OCI-M2 (cell line): ENCODE measurements around the gene RAG2.
A peak's percentile ranks its signal among the peaks of the same experiment; 100 is the strongest.

Experiments used
- DNase-seq: peaks from one replicate; lab custom pipeline; 2025; ENCODE audit not compliant: unreplicated experiment; lab: John Stamatoyannopoulos, UW

The RAG2 gene

DNA sequence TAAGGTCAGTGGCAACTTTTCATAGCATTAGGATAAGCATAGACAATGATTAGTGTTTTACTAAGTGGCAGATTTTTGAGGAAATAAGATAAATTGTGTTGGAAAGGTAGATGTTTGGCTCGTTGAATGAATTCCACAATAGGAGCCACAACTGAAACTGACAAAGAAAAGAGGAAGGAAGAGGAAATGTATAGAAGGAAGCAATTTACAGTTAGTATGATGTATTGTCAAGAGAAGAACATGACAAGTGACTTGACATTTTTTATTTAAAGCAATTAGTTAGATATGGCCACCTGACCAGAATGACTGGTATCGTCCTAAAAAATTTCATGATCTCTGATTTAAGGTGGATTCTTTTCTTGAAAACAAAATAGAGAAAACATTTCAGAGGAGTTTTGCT is 3.1 kb upstream of the RAG2 start:
- no peak for DNase-seq

DNA sequence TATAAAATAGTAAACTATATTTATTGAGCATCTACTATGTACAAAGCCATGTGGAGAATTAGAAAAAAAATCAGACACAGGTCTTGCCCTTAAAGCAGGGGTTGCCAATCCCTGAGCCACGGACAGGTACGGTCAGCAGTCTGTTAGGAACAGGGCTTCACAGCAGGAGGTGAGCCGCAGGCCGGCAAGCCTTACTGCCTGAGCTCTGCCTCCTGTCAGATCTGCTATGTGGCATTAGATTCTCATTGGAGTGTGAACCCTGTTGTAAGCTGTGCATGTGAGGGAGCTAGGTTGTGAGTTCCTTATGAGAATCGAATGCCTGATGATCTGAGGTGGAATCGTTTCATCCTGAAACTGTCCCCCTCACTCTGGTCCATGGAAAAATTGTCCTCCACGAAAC is 2.1 kb upstream of the RAG2 start:
- no peak for DNase-seq

DNA sequence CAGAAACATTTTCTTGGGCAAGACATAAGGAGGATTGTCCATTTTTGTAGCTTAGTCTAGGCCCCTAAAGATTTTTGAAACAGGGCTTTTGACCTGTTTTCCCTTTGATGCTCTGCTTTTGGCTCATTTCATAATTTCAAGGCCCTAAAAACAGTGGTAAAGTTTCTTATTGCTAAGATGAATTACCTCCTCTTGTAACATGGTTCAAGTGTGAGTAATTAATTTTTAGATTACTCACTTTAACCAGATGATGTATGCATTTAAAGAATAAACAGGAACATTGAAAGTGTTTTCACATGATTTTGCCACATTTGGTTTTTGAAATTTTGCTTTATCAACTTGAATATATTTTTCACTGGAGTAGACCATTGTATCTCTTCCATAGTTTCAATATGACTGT is 1.2 kb downstream of the RAG2 start:
- no peak for DNase-seq

DNA sequence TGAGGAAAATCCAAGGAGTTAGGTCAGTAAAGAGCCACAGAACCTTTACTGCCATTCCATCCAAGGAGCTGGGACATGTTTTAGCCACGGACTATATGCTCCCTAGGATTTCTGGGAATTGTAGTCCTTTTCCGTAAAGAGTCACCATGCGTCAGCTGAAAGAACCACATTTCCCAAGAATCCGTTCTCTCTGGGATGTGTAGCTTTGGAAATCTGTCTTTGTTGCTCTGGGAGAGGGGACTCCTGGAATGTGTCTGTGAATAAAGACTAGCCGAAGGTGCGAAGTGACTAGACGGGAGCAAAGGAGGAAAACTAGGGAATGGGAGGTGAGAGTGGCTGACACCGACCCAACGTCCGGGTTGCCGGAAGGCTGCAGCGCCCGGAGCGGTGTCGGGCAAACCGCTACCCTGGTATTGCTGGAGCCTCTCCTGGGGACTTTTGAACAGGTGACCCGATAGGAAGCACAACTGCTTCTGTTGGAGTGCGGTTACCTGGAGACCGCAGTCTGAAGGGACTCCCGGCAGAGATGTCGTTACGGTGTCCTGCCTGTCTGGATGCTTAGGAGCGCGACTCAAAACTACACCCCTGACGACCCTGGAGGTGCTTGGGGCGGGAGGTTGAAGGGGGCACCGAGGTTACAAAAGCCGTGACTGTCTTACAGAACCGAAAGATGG is 3.6 kb downstream of the RAG2 start, which contains the start of gene IFTAP:
TSS of gene IFTAP (plus strand) at position 187 of the 674 bp plus-strand sequence. CDS start 15,602 bp downstream, outside the sequence.
- peak; percentile 63 for DNase-seq

DNA sequence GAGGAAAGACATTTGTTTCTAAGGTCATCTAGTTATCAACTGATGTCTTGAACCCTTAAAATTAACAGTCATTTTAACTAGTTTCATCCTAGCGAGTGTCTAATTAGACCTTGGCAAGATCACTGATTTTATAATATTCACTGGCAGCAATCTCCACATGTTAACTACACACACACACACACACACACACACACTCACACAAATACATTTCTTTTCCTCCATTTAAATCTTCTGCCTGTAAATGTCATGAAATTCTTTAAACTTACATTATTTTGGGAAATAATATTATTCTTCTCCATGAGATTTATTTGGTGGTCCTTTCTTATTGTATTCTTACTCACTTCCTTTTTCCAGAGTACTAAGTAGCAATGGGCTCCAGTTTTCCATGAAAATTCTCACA is 6.6 kb downstream of the RAG2 start:
- no peak for DNase-seq

DNA sequence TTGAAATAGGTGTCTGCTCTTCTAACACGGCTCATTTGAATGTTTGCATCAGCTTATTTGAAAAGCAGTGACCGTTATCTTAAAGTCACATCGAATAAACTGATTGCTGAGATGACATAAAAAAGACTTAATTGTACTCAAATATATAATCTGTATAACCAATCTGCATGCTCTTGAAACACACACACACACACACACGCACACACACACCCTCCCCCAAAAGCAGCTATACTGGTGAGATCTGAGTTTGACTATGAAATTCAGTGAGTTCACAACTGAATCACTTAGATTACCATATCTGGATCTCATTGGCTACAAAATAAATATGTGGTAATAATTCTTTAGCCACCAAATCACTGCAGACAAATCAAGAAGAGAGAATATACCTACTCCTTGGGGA is 7.5 kb downstream of the RAG2 start:
- DNase-seq = no peak

DNA sequence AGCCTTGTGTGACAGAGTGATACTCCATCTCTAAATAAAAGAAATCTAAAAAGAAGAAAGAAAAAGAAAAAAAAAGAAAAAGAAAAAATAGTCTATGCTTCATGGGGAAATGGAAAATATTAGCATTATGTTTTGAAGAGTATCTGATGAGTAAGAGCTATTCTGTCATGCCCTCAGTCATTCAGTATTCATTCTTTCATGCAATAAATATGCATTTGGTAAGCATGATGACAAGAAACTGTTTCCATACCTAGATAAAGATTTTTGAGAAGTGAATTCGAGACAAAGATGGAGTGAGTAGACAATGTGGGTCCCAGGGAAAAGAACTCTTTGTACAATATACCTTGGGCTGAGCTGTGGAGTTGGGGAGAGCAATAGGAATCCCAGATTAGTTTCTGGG is 9.9 kb downstream of the RAG2 start:
- no peak for DNase-seq

DNA sequence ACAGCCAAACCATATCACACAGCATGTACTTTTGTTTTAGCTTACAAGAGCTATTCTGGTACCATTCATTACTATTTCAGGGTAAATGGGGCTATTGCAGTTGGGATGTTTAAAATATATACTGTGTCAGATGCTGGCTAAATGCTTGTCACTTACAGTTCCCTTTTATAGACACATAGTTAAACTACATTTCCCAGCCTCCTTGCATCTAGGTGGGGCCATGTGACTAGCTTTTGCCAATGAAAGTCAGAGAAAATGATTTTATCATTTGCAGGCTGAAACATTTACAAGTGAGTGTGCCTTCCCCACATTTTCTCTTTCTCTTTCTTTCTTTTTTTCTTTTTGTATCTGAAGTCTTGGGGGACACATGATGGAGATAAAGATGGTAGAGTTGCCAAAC is 11.5 kb downstream of the RAG2 start:
- DNase-seq = no peak

DNA sequence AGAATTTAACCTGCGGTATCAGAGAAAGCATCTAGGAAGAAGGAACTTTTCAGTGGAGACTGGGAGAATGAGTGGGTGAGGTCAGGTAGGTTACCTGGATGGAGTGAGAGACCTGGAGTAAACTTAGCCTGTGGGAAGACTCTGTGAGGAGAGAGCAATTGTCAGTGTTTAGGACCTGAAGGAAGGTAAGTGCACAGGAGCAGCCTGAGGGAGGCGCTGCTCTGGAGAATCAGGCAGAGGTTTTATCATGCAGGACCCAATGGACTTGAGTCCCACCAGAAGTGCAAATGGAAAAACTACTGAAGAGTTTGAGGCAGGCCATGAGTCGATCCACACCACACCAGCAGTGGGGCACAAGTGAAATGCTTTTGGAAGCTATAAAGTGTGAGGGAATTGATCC is 14.4 kb downstream of the RAG2 start:
- DNase-seq = no peak

DNA sequence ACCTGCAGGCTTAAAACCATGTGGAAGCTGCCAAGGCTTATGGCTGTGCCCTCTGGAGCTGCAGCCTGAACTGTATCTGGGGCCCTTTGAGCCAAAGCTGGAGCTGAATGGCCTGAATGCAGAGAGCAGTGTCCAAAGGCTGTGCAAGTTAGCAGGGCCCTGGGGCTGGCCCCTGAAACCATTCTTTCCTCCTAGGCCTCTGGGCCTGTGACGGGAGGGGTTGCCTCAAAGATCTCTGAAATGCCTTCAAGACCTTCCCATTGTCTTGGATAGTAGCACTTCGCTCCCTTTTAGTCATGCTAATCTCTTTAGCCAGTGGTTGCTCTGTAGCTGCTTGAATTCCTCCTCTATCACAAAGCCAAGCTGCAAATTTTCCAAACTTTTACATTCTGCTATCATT is 16.5 kb downstream of the RAG2 start:
- no peak for DNase-seq

DNA sequence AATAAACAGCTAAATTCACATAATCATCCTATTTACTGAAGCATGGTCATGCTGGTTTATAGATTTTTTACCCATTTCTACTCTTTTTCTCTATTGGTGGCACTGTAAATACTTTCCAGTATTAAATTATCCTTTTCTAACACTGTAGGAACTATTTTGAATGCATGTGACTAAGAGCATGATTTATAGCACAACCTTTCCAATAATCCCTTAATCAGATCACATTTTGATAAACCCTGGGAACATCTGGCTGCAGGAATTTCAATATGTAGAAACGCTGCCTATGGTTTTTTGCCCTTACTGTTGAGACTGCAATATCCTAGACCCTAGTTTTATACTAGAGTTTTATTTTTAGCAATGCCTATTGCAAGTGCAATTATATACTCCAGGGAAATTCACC is 19.6 kb downstream of the RAG2 start:
- no peak for DNase-seq

DNA sequence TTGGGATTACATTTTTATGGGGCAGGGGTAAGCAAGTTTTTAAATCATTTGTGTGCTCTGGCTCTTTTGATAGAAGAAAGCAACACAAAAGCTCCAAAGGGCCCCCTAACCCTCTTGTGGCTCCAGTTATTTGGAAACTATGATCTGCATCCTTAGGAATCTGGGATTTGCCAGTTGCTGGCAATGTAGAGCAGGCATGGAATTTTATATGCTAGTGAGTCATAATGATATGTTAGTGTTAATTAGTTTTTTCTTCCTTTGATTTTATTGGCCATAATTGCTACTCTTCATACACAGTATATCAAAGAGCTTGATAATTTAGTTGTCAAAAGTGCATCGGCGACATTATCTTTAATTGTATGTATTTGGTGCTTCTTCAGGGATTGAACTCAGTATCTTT is 20.2 kb downstream of the RAG2 start:
- DNase-seq = no peak

DNA sequence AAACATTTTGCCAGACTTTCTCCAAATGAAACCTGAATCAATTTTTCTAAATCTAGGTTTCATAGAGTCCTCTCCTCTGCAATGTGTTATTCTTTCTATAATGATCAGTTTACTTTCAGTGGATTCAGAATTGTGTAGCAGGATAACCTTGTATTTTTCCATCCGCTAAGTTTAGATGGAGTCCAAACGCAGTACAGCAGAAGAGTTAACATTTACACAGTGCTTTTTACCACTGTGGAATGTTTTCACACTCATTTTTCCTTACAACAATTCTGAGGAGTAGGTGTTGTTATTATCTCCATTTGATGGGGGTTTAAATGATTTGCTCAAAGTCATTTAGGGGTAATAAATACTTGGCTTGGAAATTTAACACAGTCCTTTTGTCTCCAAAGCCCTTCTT is 20.7 kb downstream of the RAG2 start:
- no peak for DNase-seq

DNA sequence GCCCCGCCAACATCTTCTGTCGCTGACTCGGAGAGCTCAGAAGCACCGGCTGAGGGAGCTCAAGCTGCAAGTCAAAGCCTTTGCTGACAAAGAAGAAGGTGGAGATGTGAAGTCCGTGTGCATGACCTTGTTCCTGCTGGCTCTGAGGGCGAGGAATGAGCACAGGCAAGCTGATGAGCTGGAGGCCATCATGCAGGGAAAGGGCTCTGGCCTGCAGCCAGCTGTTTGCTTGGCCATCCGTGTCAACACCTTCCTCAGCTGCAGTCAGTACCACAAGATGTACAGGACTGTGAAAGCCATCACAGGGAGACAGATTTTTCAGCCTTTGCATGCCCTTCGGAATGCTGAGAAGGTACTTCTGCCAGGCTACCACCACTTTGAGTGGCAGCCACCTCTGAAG is 23.6 kb downstream of the RAG2 start:
- DNase-seq = no peak

DNA sequence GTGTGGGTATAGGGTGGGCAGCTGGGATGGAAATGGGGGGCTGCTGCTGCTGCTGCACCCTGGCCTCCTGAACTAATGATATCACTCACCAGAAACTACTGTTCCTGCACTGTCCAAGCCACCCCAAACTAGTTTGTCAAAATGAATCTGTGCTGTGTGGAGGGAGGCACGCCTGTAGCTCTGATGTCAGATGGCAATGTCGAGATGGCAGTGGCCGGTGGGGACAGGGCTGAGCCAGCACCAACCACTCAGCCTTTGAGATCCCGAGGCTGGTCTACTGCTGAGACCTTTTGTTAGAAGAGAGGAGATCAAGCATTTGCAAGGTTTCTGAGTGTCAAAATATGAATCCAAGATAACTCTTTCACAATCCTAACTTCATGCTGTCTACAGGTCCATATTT is 28.9 kb downstream of the RAG2 start:
- no peak for DNase-seq

DNA sequence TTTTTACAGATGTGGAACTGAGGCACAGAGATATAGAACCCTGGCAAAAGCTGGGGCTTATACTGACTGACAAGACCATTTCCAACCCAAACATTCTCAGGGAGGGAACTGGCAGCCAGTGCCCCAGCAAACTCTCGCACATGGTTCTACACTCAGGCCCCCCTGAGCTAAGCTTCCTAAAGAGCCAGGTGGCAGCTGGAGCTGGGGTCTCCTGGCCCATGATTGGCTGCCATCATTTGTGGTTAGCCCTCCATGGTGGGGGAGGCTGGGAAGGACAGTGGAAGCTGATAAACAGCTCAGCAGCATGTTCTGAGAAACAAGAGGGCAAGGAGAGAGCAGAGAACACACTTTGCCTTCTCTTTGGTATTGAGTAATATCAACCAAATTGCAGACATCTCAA is 30.3 kb downstream of the RAG2 start, which contains the start of gene RAG1:
TSS of gene RAG1 (plus strand) at position 314 of the 400 bp plus-strand sequence. CDS start 5,298 bp downstream, outside the sequence.
- no peak for DNase-seq

DNA sequence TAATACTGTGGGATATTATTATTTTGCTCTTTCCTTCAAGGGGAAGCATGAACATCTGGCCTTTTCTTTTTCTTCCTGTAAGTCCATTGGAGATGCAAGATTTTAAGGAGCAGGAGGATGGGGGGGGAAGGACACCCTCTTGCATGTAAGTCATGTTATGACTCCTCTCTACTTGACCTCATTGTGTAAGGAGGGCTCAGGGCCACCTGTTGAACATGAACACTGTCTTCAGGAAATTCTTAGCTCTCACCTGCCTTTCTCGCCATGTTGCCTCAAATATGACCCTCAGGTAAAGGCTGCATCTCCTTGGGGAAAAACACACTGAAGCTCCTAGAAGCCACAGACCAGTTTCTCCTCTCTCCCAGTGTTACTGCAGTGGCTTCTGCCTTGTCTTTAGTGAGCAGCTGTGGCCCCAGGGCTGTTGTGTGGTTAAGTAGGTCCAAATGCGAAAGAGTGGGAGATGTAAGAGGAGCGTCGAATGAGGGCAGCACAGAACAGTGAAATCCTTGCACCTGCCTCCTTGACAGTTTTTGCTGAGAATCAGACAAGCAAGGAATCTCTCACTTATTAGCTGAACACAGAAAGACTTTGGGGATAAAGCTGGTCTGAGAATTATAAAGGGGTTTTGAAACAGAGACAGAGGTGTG is 31.5 kb downstream of the RAG2 start:
- no peak for DNase-seq

DNA sequence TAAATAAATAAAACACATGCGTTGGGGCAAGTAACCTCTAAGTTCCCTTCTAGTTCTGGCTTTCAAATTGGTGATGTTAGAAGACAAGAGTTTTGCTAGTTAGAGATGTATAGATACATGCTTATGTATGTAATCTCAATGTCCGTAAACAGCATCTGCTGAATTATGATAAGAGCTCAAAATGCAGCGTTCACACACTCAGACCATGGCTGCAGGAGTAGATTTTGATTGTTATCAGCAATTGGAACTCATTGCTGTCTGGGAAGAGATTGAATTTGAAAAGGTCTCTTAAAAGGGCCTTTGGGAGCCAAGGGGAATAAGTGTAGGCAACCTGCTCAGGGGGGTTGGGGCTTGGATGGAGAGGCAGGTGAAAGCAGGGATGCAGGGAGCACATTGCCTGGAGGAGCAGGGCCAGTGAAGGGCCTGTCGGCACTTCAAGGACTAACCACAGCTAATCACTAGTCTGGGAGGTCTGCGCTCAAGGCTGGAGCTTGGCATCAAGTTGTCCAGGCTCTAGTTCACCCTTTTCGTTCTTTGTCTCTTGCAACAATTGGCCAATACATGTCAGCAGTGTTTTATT is 32.9 kb downstream of the RAG2 start:
- DNase-seq = no peak

DNA sequence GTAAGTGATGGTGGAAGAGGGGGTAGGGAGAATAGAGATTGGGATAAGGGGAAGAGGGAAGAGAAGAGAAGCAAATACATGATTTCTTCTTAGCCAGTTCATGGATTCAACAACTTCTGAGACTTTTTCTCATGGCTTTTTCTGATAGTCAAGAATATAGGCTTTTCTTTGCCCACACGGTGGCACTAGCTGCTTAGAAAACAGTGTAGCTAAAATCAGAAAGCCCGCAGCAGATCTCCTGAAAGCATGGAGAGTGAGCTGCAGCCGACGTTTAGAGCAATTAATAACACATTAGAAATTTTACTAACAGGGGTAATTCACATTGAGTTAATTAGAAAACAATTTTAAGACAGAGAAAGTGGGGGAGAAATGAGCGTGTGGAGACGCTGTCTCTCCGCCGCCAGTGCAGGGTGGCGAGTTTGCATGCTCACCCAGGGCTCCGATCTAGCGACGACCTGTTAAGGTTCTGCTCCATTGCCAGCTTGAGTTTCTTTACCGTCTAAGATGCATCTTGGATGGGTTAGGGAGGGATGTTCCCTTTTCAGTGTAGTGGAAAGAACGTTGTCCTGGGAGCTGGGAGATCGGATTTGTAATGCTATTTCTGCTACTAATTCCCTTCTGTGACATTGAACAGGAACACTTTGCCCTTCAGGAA is 33.5 kb downstream of the RAG2 start:
- DNase-seq = no peak

DNA sequence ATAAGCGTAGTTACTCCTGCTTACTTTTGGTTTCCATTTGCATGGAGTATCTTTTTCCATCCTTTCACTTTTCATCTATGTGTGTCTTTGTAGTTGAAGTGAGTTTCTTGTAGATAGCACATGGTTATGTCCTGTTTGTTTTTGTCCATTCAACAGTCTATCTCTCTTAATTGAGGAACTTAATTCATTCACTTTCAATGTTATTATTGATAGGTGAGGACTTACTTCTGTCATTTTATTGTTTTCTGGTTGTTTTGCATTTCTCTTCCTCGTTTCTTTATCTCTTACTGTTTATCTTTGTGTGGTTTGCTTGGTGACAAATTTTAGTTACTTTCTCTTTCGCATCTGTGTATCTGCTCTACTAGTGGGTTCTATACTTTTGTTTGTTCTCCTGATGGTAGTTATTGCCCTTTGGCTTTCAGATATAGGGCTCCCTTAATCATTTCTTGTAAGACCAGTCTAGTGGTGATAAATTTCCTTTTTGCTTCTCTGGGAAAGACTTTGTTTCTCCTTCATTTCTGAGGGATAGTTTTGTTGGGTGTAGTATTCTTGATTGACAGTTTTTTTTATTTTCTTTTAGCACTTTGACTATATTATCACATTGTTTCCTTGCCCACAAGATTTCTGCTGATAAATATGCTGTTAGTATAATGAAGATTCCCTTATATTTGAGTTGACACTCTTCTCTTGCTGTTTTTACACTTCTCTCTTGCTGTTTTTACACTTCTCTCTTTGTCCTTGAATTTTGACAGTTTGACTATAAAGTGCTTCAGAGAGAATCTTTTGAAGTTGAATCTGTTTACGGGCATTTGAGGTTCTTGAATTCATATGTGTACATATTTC is 39.2 kb downstream of the RAG2 start:
- no peak for DNase-seq

DNA sequence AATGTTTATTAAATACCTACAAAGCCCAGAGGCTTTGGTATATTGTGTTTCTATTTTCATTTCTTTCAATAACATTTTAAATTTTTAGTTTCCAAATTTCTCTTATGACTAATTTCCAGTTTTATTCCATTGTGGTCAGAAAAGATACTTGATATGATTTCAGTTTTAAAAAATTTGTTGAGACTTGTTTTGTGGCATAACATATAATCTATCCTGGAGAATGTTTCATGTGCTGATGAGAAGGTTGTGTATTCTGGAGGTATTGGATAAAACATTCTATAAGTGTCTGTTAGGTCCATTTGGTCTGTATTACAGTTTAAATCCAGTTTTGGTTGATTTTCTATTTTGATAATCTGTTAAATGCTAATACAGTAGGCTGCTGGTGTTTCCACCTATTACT is 40.0 kb downstream of the RAG2 start:
- no peak for DNase-seq
